Colonic mucosa (tissue), 4 donors: ENCODE measurements around the gene SSC4D. TPM values are rescaled to one million over a fixed set of nuclear protein-coding genes. Genes with fewer than 3 reads are reported as not detected.
"Not testable (repeated sequence)": the region's sequence is repeated elsewhere in the genome, so short reads cannot be mapped to it uniquely, and the experiment has no call there.

ENCODE experiments used
- DNase-seq: peaks from one replicate; pipeline ENCODE4 v3.0.0-alpha.2; 2020
- H3K27ac ChIP-seq: fragments of 200-600 bp; one replicate; pipeline ENCODE4 v1.8.0; 2021
- H3K27me3 ChIP-seq: fragments of 200-600 bp; one replicate; pipeline ENCODE4 v1.8.0; 2021
- H3K36me3 ChIP-seq: fragments of 200-600 bp; one replicate; pipeline ENCODE4 v1.8.0; 2021
- H3K4me1 ChIP-seq: fragments of 200-600 bp; one replicate; pipeline ENCODE4 v1.8.0; 2021; ENCODE audit warnings: mild to moderate bottlenecking
- H3K4me3 ChIP-seq: fragments of 200-600 bp; one replicate; pipeline ENCODE4 v1.8.0; 2021
- H3K9ac ChIP-seq, 2 donors: one replicate each; pipeline ENCODE4 v1.7.0; 2013; ENCODE audit warnings: control low read depth in 2 of 2, low read depth in 2 of 2, low read length in 2 of 2
- H3K9me3 ChIP-seq: fragments of 200-600 bp; one replicate; pipeline ENCODE4 v1.8.0; 2021
- intact Hi-C: fragments of 100-400 bp; cut with DNase I; formaldehyde crosslinking; loops from one replicate; pipeline ENCODE4 v1.14.1; 2022
- total RNA-seq, 2 donors: library from RNA; stranded (reverse); fragmentation: NEBNext Ultra II Directional in 1 of 2; extraction: Animal tissue kit (Norgen Biotek cat#: 25700) in 1 of 2; gene quantifications; one replicate each; pipeline ENCODE4 v1.2.1, GENCODE V29; 2021
- TF ChIP-seq, protein P1 (sequence below): fragments of 200-600 bp; IDR thresholded peaks from one replicate; pipeline ENCODE4 v1.8.0; 2022; ENCODE audit warnings: antibody characterized with exemption, mild to moderate bottlenecking
- donor health status: healthy.
- donor health status: DM: no; HTN: no; CAD: no.
- donor health status: DM: no; HTN: no; CAD: no.

SSC4D gene
- total RNA-seq, 2 donors from 2014 or later, result 0.42 to 0.45 TPM

DNA sequence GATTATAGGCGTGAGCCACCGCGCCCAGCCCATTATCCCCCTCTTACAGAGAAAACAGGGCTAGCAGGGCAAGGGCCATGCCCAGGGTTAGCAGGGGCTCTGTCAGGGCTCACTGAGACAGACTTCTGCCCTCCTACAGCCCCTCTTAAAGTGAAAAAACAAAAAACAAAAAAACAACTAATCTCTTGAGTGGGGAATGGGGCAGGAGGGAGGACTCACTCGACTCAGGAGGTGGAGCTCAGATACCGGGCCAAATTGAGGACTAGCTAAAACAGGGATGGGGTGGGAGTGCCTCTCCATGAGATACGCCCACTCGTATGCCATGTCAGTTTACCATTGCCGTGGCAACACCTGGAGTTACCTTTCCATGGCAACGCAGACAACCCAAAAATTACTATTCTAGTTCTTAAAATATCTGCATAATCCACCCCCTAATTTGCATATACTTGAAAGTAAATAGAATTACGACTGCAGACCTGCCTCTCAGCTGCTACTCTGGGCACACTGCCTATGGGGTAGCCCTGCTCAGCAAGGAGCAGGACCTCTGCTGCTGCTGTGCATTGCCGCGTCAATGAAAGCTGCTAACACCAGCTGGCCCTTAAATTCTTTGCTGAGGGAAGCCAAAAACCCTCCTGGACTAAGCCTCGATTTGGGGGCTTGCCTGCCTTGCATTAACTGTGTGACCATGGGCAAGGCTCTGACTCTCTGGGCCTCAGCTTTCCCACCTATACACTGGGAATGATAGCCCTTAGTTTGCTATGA is 13.4 kb downstream of the SSC4D start:
- H3K27ac ChIP-seq, result no peak overlapping the region
- intact Hi-C loops, result no loop called here

DNA sequence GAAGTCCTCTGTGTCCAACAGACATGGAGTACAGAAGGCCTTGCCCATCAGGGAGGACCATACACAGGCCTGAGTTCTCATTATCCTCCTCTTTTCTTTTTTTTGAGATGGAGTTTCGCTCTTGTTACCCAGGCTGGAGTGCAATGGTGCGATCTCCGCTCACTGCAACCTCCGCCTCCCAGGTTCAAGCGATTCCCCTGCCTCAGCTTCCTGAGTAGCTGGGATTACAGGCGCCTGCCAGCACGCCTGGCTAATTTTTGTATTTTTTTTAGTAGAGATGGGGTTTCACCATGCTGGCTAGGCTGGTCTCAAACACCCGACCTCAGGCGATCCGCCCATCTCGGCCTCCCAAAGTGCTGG is 13.9 kb downstream of the SSC4D start:
- H3K36me3 ChIP-seq, H3K27ac ChIP-seq, H3K4me3 ChIP-seq, H3K9me3 ChIP-seq, H3K27me3 ChIP-seq, H3K4me1 ChIP-seq, intact Hi-C loops, H3K9ac ChIP-seq, DNase-seq: not testable (repeated sequence)

More for the DNA sequence above, 13.4 kb downstream of the SSC4D start:
- Histone ChIP-seq H3K4me1 (no peaks in the 10 kb centered on the region), H3K27me3 (no peaks in the 10 kb centered on the region), H3K36me3 (no peaks in the 10 kb centered on the region), H3K4me3 (no peak overlapping the region), H3K9ac (peak overlapping the region in 1 of 2 donors; percentile 19), H3K9me3 (no peaks in the 10 kb centered on the region)
- TF ChIP-seq, protein P1, sequence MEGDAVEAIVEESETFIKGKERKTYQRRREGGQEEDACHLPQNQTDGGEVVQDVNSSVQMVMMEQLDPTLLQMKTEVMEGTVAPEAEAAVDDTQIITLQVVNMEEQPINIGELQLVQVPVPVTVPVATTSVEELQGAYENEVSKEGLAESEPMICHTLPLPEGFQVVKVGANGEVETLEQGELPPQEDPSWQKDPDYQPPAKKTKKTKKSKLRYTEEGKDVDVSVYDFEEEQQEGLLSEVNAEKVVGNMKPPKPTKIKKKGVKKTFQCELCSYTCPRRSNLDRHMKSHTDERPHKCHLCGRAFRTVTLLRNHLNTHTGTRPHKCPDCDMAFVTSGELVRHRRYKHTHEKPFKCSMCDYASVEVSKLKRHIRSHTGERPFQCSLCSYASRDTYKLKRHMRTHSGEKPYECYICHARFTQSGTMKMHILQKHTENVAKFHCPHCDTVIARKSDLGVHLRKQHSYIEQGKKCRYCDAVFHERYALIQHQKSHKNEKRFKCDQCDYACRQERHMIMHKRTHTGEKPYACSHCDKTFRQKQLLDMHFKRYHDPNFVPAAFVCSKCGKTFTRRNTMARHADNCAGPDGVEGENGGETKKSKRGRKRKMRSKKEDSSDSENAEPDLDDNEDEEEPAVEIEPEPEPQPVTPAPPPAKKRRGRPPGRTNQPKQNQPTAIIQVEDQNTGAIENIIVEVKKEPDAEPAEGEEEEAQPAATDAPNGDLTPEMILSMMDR, result no peak
- no peak for DNase-seq

DNA sequence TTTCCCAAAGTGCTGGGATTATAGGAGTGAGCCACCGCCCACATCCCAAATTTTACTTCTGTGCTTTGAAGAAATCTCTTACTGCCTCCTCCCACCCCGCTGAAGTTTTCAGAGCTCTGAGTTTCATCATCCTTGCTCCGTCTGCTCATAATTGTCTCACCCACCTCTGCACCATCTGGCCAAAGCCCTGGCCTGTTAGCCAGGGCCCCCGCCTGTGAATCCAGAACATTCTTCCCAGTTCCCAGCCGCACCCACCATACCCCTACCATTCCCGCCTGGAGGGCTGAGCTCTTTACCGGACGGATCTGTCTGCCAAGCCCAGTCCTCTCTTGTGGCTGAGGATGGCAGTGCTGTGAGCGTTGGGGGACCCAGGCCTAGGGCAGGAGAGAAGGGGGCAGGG is 14.5 kb downstream of the SSC4D start:
- Histone ChIP-seq H3K4me1 (no peaks in the 10 kb centered on the region), H3K9me3 (no peaks in the 10 kb centered on the region), H3K4me3 (no peak overlapping the region), H3K9ac (no peak overlapping the region), H3K27ac (no peak overlapping the region), H3K36me3 (no peaks in the 10 kb centered on the region), H3K27me3 (no peaks in the 10 kb centered on the region)
- TF ChIP-seq, protein P1, result no peak
- no peak for DNase-seq
- intact Hi-C loops, result no loop called here

DNA sequence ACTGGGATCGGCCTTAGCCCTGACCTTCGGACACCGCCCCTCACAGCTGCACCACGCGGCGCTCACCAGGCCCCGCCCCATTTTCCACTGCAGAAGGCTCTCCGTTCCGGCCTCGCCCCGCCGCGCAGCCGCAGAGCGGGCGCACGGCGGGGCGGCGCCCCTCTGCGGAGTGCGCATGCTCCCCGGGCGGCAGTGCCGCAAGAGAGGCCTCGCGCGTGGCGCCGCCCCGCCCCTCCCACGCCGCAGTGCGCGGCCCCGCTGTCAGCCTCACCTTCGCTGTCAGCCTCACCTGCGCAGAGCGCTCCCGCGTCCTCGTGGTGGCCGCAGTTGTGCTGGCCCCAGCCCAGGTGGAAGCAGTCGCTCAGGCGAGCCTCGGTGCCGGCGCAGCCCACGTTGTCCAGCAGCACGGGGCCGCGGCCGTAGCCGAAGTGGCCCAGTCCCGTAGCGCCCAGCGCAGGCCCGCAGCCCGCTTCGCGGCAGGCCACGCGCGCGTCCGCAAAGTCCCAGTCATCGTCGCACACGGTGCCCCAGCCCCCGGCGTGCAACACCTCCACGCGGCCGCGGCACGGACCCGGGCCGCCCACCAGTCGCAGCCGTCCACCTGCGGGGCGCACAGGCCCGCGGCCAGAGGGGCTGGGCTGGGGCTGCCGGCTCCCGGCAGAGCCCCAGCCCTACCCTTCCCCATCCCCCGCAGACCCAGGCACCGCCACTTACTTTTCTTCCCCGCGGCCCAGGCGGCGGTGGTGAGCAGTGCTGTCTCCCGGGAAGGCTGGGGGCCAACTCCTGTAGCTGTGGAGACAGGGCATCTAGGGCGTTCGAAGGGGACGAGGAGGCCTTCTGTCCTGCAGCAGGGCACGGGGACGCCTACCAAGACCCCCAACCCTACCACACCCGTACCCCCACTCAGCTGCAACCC is 16.1 kb downstream of the SSC4D start:
- H3K27ac ChIP-seq, result peak overlapping the region; percentile 77
- no peaks in the 10 kb centered on the region for H3K4me1 ChIP-seq
- H3K9ac ChIP-seq, result peak overlapping the region; percentile 67 to 79
- no peaks in the 10 kb centered on the region for H3K9me3 ChIP-seq
- DNase-seq, result peak; percentile 96
- TF ChIP-seq, protein P1, result no peak
- intact Hi-C loops, result no loop called here
- no peaks in the 10 kb centered on the region for H3K27me3 ChIP-seq
- H3K36me3 ChIP-seq, result no peaks in the 10 kb centered on the region
- peak overlapping the region; percentile 66 for H3K4me3 ChIP-seq

DNA sequence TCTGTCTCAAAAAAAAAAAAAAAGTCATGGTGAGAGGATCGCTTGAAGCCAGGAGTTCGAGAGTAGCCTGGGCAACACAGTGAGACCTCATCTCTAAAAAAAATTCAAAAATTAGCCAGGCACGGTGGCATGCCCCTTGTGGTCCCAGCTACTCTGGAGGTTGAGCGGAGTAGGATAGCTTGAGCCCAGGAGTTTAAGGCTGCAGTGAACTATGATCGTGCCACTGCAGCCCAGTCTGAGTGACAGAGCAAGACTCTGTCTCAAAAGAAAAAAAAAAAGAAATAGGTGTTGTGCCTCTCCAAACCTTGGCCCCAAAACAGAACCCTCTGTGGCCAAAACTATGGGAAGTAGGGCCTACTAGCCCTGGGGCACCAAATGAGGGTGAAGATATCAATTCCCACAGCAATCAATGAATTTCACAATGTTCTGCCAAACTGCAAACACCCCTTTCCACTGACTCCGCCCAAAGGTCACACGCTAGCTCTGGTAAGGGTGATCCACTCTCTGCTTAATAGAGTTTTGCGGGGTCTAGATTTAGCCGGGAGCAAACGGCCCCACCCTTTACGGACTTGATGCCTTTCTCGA is 16.9 kb downstream of the SSC4D start:
- H3K9ac ChIP-seq, result peak overlapping the region in 1 of 2 donors; percentile 73
- no peaks in the 10 kb centered on the region for H3K9me3 ChIP-seq
- intact Hi-C loops, result no loop called here
- H3K4me1 ChIP-seq, result no peaks in the 10 kb centered on the region
- no peaks in the 10 kb centered on the region for H3K36me3 ChIP-seq
- no peak overlapping the region for H3K4me3 ChIP-seq
- peak overlapping the region; percentile 77 for H3K27ac ChIP-seq
- no peaks in the 10 kb centered on the region for H3K27me3 ChIP-seq
- TF ChIP-seq, protein P1, result no peak
- no peak for DNase-seq
